ENCODE data around the gene SAMD8.

Gene SAMD8

GRCh38 chr10:75083972-75084833 is 27.3 kb upstream of the SAMD8 start:
- intact Hi-C loops (cut with DNase I), result no loop called here
- DNase-seq, result no peak

- intact Hi-C loops (cut with DNase I), result no loop called here
- DNase-seq, result no peak
Measured at GRCh38 chr10:75084834-75085384, 26.5 kb upstream of the SAMD8 start.

DNA sequence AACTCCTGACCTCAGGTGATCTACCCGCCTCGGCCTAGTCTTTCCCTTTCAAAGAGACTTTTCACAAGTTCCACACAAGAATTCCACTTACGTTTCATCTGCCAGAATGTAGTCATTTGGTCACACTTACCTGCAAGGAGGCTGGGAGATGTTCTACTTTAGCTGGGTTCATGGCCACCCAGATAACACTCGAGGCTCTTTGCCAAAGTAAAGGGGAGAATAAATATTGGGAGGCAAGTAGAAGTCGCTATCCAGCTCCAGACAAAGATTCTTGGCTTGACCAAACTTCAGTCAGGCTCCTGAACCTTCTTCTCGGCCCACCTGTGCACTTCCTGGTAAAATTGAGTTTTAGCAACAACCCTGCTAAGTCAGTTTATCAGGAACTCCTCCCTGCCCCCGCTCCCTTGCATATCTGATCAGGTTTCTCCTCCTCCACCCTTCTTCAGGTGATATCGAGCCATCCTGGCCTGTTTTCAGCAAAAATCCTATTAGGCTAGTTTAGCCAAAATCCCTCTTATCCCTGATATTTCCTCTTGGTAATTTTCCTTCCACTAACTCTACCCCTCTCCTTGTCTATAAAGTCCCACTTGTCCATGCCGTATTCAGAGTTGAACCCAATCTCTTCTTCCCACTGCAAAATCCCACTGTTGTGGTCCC is 25.1 kb upstream of the SAMD8 start:
- intact Hi-C loops (cut with DNase I), result no loop called here

DNA sequence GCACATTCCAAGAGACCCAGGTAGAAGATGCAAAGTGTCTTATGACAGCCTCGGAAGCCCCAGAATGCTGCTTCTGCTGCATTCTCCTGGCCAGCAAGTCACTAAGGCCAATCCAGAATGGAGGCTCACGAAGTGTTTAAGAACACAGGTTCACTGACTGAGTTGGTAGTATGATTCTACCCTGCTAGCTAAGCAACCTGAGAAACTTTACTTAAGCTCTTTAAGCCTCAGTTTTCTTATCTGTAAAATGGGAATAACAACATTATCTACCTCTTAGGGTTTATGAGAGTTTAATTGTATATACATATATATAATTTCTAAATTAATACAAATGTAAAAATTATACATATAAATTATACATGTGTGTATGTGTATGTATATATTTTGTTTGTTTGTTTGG is 22.8 kb upstream of the SAMD8 start:
- intact Hi-C loops (cut with DNase I), result no loop called here
- no peak for DNase-seq

More for the DNA sequence above, 25.1 kb upstream of the SAMD8 start:
- DNase-seq, result no peak

DNA sequence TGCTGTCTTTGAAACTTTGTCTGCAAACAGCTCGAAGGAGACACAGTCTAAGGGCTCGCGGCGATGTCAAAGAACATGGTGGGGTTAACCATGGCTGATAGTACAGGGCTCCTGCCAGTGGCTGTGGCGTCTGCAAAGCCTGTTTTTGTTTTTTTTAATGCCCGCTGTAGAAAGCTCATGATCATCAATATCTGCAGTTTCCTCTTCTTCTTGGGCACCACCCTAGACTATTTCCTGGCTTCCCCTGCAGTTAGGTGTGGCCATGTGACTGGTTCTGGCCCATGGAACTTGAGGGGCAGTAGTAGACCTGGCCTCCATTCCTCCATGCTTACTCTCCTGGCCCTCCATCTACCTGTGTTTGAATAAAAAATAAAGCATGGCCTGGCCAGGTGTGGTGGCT is 21.8 kb upstream of the SAMD8 start:
- DNase-seq, result no peak
- intact Hi-C loops (cut with DNase I), result no loop called here

- DNase-seq, result peak in 2 of 10 donors; percentile 24 to 47
- intact Hi-C loops (cut with DNase I), result no loop called here
Measured at GRCh38 chr10:75091146-75091545, 20.3 kb upstream of the SAMD8 start.

- DNase-seq, result no peak
- intact Hi-C loops (cut with DNase I), result no loop called here
Measured at GRCh38 chr10:75094465-75094864, 17.0 kb upstream of the SAMD8 start.

- DNase-seq, result peak in 1 of 10 donors; percentile 77
- intact Hi-C loops (cut with DNase I), result no loop called here
Measured at GRCh38 chr10:75095631-75096030, 15.8 kb upstream of the SAMD8 start.

GRCh38 chr10:75096749-75097148 is 14.7 kb upstream of the SAMD8 start:
- no peak for DNase-seq
- intact Hi-C loops (cut with DNase I), result no loop called here

DNA sequence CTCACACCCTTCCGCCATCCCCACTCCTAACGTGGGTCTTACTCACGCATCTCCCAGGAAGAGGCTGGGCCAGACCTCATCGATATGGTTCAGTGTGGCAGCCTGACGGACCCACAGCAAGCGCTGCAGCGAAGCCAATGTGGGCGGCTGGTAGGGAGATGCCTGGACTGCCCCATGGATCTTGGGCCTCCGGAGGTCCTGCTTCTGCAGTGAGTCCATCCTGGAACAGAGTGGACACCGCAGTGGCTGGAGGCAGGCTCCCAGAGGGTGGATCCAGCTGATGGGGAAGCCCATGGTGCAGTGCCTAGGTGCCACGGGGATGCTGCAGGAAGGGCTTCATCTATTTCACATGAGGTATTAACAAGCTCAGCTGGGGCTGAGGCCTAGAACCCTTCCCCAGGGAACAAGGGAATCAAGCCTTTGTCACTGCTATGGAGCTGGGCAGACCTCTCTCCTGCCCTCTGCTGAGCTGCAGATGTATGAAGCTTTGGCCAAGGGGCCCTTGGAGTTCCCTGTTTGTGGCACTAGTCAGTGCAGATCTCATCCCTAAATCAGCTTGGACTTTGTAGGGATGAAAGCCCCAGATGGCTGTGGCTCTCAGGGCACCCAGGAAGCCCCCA is 13.7 kb upstream of the SAMD8 start:
- no peak for DNase-seq
- intact Hi-C loops (cut with DNase I), result no loop called here

GRCh38 chr10:75098902-75099673 is 12.4 kb upstream of the SAMD8 start:
- no peak for DNase-seq
- intact Hi-C loops (cut with DNase I), result no loop called here

DNA sequence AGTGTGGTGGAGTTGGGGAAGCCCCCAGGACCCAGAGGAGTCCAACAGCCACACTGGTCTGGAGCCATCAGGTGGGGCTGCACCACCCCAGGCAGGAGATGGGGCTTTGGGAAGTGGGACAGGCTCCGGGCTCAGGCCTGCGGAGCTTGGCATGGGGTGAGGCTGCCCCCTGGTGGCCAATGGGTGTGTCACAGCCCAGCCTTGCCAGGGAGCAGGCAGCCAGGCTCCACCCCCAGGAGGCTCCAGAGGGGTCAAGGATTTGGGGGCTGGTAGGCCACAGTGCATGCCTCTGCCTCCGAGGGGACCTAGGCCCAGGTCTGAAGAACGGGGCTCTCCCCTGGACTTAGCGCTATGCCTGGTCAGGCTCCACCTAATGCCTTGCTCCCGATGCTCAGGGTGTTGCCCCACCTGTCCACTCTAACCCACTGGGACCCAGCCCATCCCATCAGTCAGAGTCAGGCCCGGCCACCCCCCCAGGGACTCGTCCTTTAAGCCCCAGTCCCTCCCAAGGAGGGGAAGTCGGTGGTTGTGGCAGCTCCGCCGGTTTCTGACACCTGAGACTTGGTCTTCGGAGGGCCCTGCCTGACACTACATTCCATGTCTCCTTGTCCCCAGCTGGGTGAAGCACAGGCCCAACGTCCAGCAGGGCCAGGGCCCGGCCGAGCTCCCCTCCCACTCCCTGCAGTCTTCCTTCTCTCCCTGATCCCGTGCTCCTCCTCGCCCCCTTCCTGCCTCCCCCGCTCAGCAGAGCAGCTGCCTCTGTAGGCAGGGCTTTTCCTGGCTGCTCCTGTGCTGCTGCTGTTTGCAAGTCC is 11.3 kb upstream of the SAMD8 start:
- peak; percentile 69 to 97 (median 86) for DNase-seq
- intact Hi-C loops (cut with DNase I), result loop anchor here (1.0 to 5.0 kb wide), 4 partner anchors 78 to 856 kb away; partner anchors contain the start of gene KAT6B

DNA sequence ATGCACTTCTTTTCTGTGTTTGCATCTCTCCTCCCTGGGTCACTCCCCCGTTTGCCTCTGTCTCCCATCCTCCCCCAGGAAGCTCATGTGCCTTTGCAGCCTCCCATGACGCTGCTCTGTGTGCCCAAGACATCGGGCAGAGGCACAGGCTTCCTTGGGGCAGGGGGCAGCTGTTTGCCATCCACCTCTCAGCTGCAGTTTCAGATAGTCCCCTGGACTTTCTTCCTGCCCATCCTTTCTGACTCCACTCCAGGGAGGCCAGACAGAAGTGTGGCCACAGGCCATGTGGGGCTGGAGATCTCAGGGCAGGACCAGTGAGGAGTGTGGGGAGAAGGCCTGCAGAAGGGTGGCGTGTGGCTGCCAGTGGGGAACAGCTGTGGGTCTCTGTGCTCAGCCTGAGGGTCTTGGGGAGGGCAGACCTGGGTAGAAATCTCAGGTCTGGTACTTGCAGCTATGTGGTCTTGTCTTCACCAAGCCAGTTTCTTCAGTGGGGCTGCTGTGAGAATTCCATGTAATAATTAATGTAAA is 10.6 kb upstream of the SAMD8 start:
- peak in 1 of 10 donors; percentile 3 for DNase-seq
- intact Hi-C loops (cut with DNase I), result loop anchor here (1.0 to 5.0 kb wide), 4 partner anchors 79 to 857 kb away; partner anchors contain the start of gene KAT6B

GRCh38 chr10:75101416-75102251 is 9.8 kb upstream of the SAMD8 start:
- no peak for DNase-seq

GRCh38 chr10:75102830-75103673 is 8.4 kb upstream of the SAMD8 start:
- DNase-seq, result no peak
- intact Hi-C loops (cut with DNase I), result loop anchor here (5.0 kb wide), 2 partner anchors 81 to 276 kb away; partner anchors contain the start of gene KAT6B

More at GRCh38 chr10:75101416-75102251, 9.8 kb upstream of the SAMD8 start:
- intact Hi-C loops (cut with DNase I), result loop anchor here (5.0 kb wide), 2 partner anchors 79 to 274 kb away; partner anchors contain the start of gene KAT6B

DNA sequence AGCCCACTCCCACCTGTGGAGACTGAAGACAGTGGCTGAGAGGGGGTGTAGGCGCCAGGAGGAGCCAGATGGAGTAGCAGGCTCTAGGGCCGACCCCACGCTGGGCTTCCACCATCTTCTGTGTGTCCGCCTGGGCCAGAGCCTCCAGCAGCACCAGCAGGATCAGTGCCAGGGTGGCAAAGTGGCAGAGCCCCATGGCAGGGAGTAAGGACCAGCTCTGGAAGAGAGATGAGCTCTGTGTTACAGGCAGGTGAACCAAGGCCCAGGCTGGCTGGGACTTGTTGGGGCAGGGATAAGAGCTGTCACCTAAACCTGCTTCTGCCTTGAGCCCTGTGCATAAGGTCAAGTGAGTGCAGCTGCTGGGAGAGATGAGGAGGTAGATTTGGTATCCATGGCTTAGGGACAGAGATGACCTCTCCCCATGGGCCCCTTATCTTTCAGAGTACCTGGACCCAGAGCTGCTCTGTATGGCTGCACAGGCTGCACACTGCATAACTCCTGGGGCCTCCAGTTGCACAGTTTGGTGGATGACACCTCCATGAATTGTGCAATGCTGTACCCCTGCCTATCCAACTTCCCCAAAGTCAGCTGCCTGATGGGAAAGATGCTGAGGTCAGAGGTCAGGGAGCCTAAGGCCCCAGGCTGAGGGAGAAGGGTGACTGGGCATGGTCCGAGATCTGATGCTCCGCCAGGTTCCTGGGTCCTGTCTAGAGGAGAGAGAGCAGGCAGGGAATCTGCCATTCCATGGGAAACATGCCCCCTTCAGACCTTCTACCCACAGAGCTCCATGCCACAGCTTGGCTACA is 7.4 kb upstream of the SAMD8 start:
- peak in 1 of 10 donors; percentile 84 for DNase-seq
- intact Hi-C loops (cut with DNase I), result loop anchor here (5.0 kb wide), 2 partner anchors 82 to 277 kb away; partner anchors contain the start of gene KAT6B

All from posterior cingulate gyrus (tissue), 11 donors.